IMR-90 (cell line): Measurements from ENCODE around the gene PPP1R13L. TPM values are rescaled to one million over a fixed set of nuclear protein-coding genes. Genes with fewer than 3 reads are reported as not detected.

Experiments used
- ATAC-seq: fragments of 200-7000 bp; cut with Tn5 transposase; 2 replicates; pipeline ENCODE4 v1.9.1; 2020; ENCODE audit warnings: low read depth, mild to moderate bottlenecking, moderate library complexity
- BruUV-seq: library from RNA; stranded (reverse); fragments of 400-500 nt; replicated peaks from 2 replicates; lab custom pipeline; 2021; lab: Mats Ljungman, UMichigan
- CTCF ChIA-PET: fragments of 300-600 bp; formaldehyde crosslinking; extraction: SDS; loops from one replicate; lab custom pipeline; 2021; ENCODE audit warnings: antibody characterized with exemption; lab: Yijun Ruan, JAX
- POLR2A ChIA-PET: fragments of 300-600 bp; sonication (Branson Sonifier 250); formaldehyde crosslinking; loops from one replicate; lab custom pipeline; 2022; ENCODE audit warnings: antibody characterized with exemption; ENCODE audit not compliant: unreplicated experiment; lab: Charles Lee
- DNase-seq: peaks from one replicate; pipeline ENCODE4 v3.0.0; 2013
- H2AFZ ChIP-seq: replicated peaks from 2 replicates; pipeline ENCODE3; 2013; ENCODE audit warnings: low read length, mild to moderate bottlenecking; ENCODE audit not compliant: poor library complexity
- H2AK5ac ChIP-seq: 2 replicates; pipeline ENCODE4 v1.6.1; 2013; ENCODE audit warnings: low read depth, low read length, inconsistent platforms
- H2AK9ac ChIP-seq: replicated peaks from 2 replicates; pipeline ENCODE3; 2013; ENCODE audit warnings: mild to moderate bottlenecking, low read depth, low read length, moderate library complexity; ENCODE audit not compliant: poor library complexity
- H2BK120ac ChIP-seq: 2 replicates; pipeline ENCODE4 v1.6.1; 2013; ENCODE audit warnings: low read depth, low read length, inconsistent platforms
- H2BK15ac ChIP-seq: 3 replicates; pipeline ENCODE4 v1.6.1; 2013; ENCODE audit warnings: low read depth, low read length, inconsistent platforms
- H2BK20ac ChIP-seq: 2 replicates; pipeline ENCODE4 v1.6.1; 2013; ENCODE audit warnings: low read depth, mild to moderate bottlenecking, inconsistent platforms, low read length, moderate library complexity
- H2BK5ac ChIP-seq: 2 replicates; pipeline ENCODE4 v1.6.1; 2013; ENCODE audit warnings: mild to moderate bottlenecking, low read depth, low read length, inconsistent platforms; ENCODE audit not compliant: poor library complexity, severe bottlenecking
- H3K14ac ChIP-seq: replicated peaks from 2 replicates; pipeline ENCODE4 v1.6.1; 2013; ENCODE audit warnings: low read depth, low read length, inconsistent platforms
- H3K18ac ChIP-seq: 2 replicates; pipeline ENCODE4 v1.6.1; 2013; ENCODE audit warnings: low read depth, low read length, control low read depth
- H3K23ac ChIP-seq: 2 replicates; pipeline ENCODE4 v1.6.1; 2013; ENCODE audit warnings: low read depth, low read length, inconsistent platforms
- H3K27ac ChIP-seq: 2 replicates; pipeline ENCODE4 v1.5.1; 2013; ENCODE audit warnings: mild to moderate bottlenecking, control low read depth, low read length; ENCODE audit not compliant: insufficient read depth
- H3K27me3 ChIP-seq: 2 replicates; pipeline ENCODE4 v1.6.1; 2013; ENCODE audit warnings: low read length; ENCODE audit not compliant: control insufficient read depth, insufficient read depth
- H3K36me3 ChIP-seq: 2 replicates; pipeline ENCODE4 v1.6.1; 2013; ENCODE audit warnings: low read length, mixed read lengths; ENCODE audit not compliant: control insufficient read depth, insufficient read depth
- H3K4ac ChIP-seq: 2 replicates; pipeline ENCODE4 v1.6.1; 2013; ENCODE audit warnings: low read depth, low read length, inconsistent platforms
- H3K4me1 ChIP-seq: 2 replicates; pipeline ENCODE4 v1.6.1; 2013; ENCODE audit warnings: low read length, mixed read lengths; ENCODE audit not compliant: control insufficient read depth, insufficient read depth
- H3K4me2 ChIP-seq: 2 replicates; pipeline ENCODE4 v1.6.1; 2013; ENCODE audit warnings: low read depth, mild to moderate bottlenecking, control low read depth, low read length, moderate library complexity
- H3K4me3 ChIP-seq: 2 replicates; pipeline ENCODE4 v1.5.1; 2013; ENCODE audit warnings: low read depth, mild to moderate bottlenecking, control low read depth, low read length, moderate library complexity; ENCODE audit not compliant: insufficient read depth
- H3K56ac ChIP-seq: 2 replicates; pipeline ENCODE4 v1.6.1; 2013; ENCODE audit warnings: low read length, inconsistent platforms; ENCODE audit not compliant: insufficient read depth; ENCODE audit errors: extremely low read depth
- H3K79me1 ChIP-seq, 2 experiments: 2 replicates each; pipeline ENCODE4 v1.6.1; 2013; ENCODE audit warnings: low read length in 2 of 2, inconsistent platforms in 1 of 2, low read depth in 1 of 2
- H3K9ac ChIP-seq: 2 replicates; pipeline ENCODE4 v1.6.1; 2013; ENCODE audit warnings: low read depth, low read length, control low read depth
- H3K9me1 ChIP-seq: 2 replicates; pipeline ENCODE4 v1.6.1; 2013; ENCODE audit warnings: low read length, inconsistent platforms; ENCODE audit not compliant: insufficient read depth
- H3K9me3 ChIP-seq: 2 replicates; pipeline ENCODE4 v1.6.1; 2013; ENCODE audit warnings: low read length; ENCODE audit not compliant: control insufficient read depth, insufficient read depth
- H4K20me1 ChIP-seq: 2 replicates; pipeline ENCODE4 v1.6.1; 2013; ENCODE audit warnings: low read length, inconsistent platforms; ENCODE audit not compliant: insufficient read depth
- H4K5ac ChIP-seq: 2 replicates; pipeline ENCODE4 v1.6.1; 2013; ENCODE audit warnings: mild to moderate bottlenecking, low read depth, low read length, control low read depth
- H4K8ac ChIP-seq, 2 experiments: 2 replicates each; pipeline ENCODE4 v1.6.1; 2013; ENCODE audit warnings: low read depth in 2 of 2, low read length in 2 of 2, control low read depth in 1 of 2, inconsistent platforms in 1 of 2
- H4K91ac ChIP-seq: 2 replicates; pipeline ENCODE4 v1.6.1; 2013; ENCODE audit warnings: low read depth, low read length, inconsistent platforms; ENCODE audit not compliant: insufficient read depth
- CEBPB ChIP-seq: IDR thresholded peaks from 2 replicates; pipeline ENCODE4 v1.6.1; 2012; ENCODE audit warnings: low read depth, low read length, improper control_type of control experiment
- MAZ ChIP-seq: IDR thresholded peaks from 2 replicates; pipeline ENCODE4 v1.6.1; 2012; ENCODE audit warnings: low read depth, mild to moderate bottlenecking, low read length, improper control_type of control experiment, moderate library complexity, borderline replicate concordance
- WGBS, 2 experiments: methylation state at CpG; one replicate each; pipeline versions ENCODE4 v1.1.5 to v1.1.7; 2013; ENCODE audit warnings: missing lambda C conversion rate in 2 of 2; ENCODE audit not compliant: insufficient read length in 1 of 2; ENCODE audit errors: extremely low coverage in 2 of 2; 5-methylcytosine and 5-hydroxymethylcytosine counted together
- dilution Hi-C: fragments of 300-500 bp; cut with HindIII; formaldehyde crosslinking; loops from one replicate; pipeline ENCODE4 v1.14.3; 2018; ENCODE audit warnings: low sequenced_read_pairs; ENCODE audit not compliant: unreplicated experiment
- in situ Hi-C: fragments of 300-500 bp; cut with MboI; formaldehyde crosslinking; loops from 3 replicates; pipeline ENCODE4 v1.14.3; 2019; ENCODE audit warnings: low sequenced_read_pairs, inconsistent platforms, mixed read lengths
- intact Hi-C: fragments of 100-400 bp; cut with micrococcal nuclease; formaldehyde crosslinking; loops from 2 replicates; pipeline ENCODE4 v1.10.0; 2022
- polyA plus RNA-seq, 3 experiments: library from polyadenylated mRNA; depleted of rRNA; stranded (reverse); fragments of >200 nt; gene quantifications; 2 replicates each; pipeline ENCODE4 v1.2.3, GENCODE V29; 2012; ENCODE audit warnings: low replicate concordance in 1 of 3
- total RNA-seq: library from RNA; depleted of rRNA; stranded (reverse); fragments of >200 nt; gene quantifications from 2 replicates; pipeline ENCODE4 v1.2.3, GENCODE V29; 2012

PPP1R13L gene
- total and polyA plus RNA-seq, 2 of the 4 experiments (the other 2 are of a cell fraction), result 3.0 to 13.3 TPM

- Histone ChIP-seq H3K9me1 (peaks cover 2% of the 10 kb centered on the region; the same call in 1 of the 2 replicates), H3K27ac (no peak overlapping the region), H2BK120ac (no peak overlapping the region), H4K8ac (no peak overlapping the region), H3K56ac (no peak overlapping the region), H3K9ac (no peak overlapping the region), H3K23ac (no peak overlapping the region), H2AK9ac (peak overlapping the region; percentile 78), H3K14ac (no peak overlapping the region), H4K91ac (no peak overlapping the region), H4K5ac (no peak overlapping the region), H3K4ac (no peak overlapping the region), H4K20me1 (peaks cover 12% of the 10 kb centered on the region), H3K27me3 (peaks cover 2% of the 10 kb centered on the region; the same call in 1 of the 2 replicates), H2BK5ac (no peak overlapping the region), H2AK5ac (no peak overlapping the region), H2AFZ (peak overlapping the region; percentile 23), H3K4me3 (no peak overlapping the region), H3K9me3 (no peaks in the 10 kb centered on the region), H3K79me1 (0 out of 4 replicates have a peak, but pooled peaks cover 0 to 4% of the 10 kb centered on the region in 2 experiments), H3K18ac (no peak overlapping the region), H3K36me3 (peaks cover 27% of the 10 kb centered on the region), H2BK20ac (no peak overlapping the region), H3K4me2 (no peak overlapping the region), H2BK15ac (no peak overlapping the region), H3K4me1 (no peaks in the 10 kb centered on the region)
- WGBS, 2 experiments, result 82% methylated on average over 15 of the region's 23 CpGs; no CpG with 5 or more reads in 1 of the 2 experiments
- CTCF ChIA-PET, result no interaction called here
- in situ Hi-C loops, result no loop called here
- ATAC-seq (no peak), DNase-seq (no peak)
- intact Hi-C loops, result no loop called here
- POLR2A ChIA-PET, result no interaction called here
- BruUV-seq, result no TSS peak
- dilution Hi-C loops, result no loop called here
- no peak for TF ChIP-seq MAZ
- peak; percentile 76 for TF ChIP-seq CEBPB
These were observed 56.3 kb downstream of the PPP1R13L start for GRCh38 chr19:45348367-45349125.
